Measurements from ENCODE around the gene SUGP1.

SUGP1 gene

DNA sequence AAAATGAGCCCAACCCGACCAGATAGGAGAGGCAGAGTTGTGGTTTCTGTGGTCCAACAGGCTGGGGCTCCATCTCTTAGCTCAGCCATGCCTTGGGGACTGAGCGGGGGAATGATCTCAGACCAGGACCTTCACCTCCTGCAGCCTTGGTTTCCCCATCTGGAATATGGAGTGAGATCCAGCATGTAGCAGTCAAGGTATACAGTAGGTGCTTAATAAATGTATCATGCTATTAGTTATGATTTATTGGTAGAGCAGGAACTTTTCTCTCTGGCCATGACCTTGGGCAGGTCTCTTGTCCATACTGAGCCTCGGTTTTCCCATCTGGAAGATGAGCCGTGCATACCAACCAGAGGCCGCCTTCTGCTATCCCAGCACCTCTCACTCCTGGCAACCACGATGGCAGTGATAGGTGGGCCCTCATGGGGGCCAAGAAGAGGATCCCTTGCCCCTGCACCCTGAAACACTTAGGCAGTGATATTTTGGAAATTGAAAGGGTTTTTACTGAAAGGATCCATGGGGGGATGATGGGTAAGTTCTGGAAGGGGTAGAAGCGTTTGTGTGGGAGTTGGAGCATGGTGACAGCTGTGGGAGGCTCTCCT is 56.3 kb downstream of the SUGP1 start:
- Histone ChIP-seq H2BK120ac (ENCODE audit: insufficient read depth, low read length, poor library complexity) (no peak overlapping the region), H3K27me3 (ENCODE audit: insufficient read depth, low read length) (peaks cover 29% of the 10 kb centered on the region), H2BK12ac (ENCODE audit: low read length) (no peak overlapping the region), H3K9ac (ENCODE audit: low read length) (no peak overlapping the region), H3K36me3 (ENCODE audit: control insufficient read depth in 1 of 2, insufficient read depth in 2 of 2, low read length in 2 of 2) (no peaks in the 10 kb centered on the region), H2AFZ (ENCODE audit: insufficient read depth, low read length, poor library complexity) (no peak overlapping the region), H3K9me3 (ENCODE audit: insufficient read depth, low read depth, low read length) (peaks cover 9% of the 10 kb centered on the region), H3K4me2 (ENCODE audit: low read length) (no peak overlapping the region), H3K4ac (ENCODE audit: low read depth, low read length) (no peak overlapping the region), H4K12ac (ENCODE audit: low read depth, low read length) (no peak overlapping the region), H2BK5ac (ENCODE audit: low read depth, low read length, poor library complexity) (no peak overlapping the region), H3K4me1 (ENCODE audit: control insufficient read depth in 1 of 2, insufficient read depth in 2 of 2, low read length in 2 of 2) (peaks cover 3 to 4% of the 10 kb centered on the region in 2 experiments), H2AK5ac (ENCODE audit: low read length) (no peak overlapping the region), H3K27ac (ENCODE audit: low read depth, low read length) (no peak overlapping the region), H4K8ac (ENCODE audit: low read depth, low read length) (no peak overlapping the region), H3K79me1 (ENCODE audit: low read length) (no peaks in the 10 kb centered on the region), H3K18ac (ENCODE audit: low read length) (no peak overlapping the region), H3K23ac (ENCODE audit: low read length) (no peak overlapping the region), H4K91ac (ENCODE audit: low read depth, low read length) (no peak overlapping the region), H3K14ac (ENCODE audit: low read length) (no peak overlapping the region), H3K79me2 (ENCODE audit: control insufficient read depth, insufficient read depth, low read length, poor library complexity) (no peaks in the 10 kb centered on the region), H3K4me3 (ENCODE audit: low read depth, low read length) (no peak overlapping the region)
- WGBS (ENCODE audit: extremely low coverage, insufficient coverage, insufficient read length) = 100% methylated on average over 1 of the region's 7 CpGs
- no peak for DNase-seq

- Histone ChIP-seq H3K27me3 (ENCODE audit: insufficient read depth, low read length) (peaks cover 29% of the 10 kb centered on the region), H3K79me2 (ENCODE audit: control insufficient read depth, insufficient read depth, low read length, poor library complexity) (no peaks in the 10 kb centered on the region), H3K4me1 (ENCODE audit: control insufficient read depth in 1 of 2, insufficient read depth in 2 of 2, low read length in 2 of 2) (peaks cover 3 to 4% of the 10 kb centered on the region in 2 experiments), H3K9me3 (ENCODE audit: insufficient read depth, low read depth, low read length) (peaks cover 9% of the 10 kb centered on the region), H3K14ac (ENCODE audit: low read length) (no peak overlapping the region), H3K4ac (ENCODE audit: low read depth, low read length) (no peak overlapping the region), H3K27ac (ENCODE audit: low read depth, low read length) (no peak overlapping the region), H3K18ac (ENCODE audit: low read length) (no peak overlapping the region), H3K4me2 (ENCODE audit: low read length) (no peak overlapping the region), H2AFZ (ENCODE audit: insufficient read depth, low read length, poor library complexity) (no peak overlapping the region), H3K79me1 (ENCODE audit: low read length) (no peaks in the 10 kb centered on the region), H3K23ac (ENCODE audit: low read length) (no peak overlapping the region), H3K9ac (ENCODE audit: low read length) (no peak overlapping the region), H4K12ac (ENCODE audit: low read depth, low read length) (no peak overlapping the region), H2BK120ac (ENCODE audit: insufficient read depth, low read length, poor library complexity) (no peak overlapping the region), H4K8ac (ENCODE audit: low read depth, low read length) (no peak overlapping the region), H2AK5ac (ENCODE audit: low read length) (no peak overlapping the region), H2BK5ac (ENCODE audit: low read depth, low read length, poor library complexity) (no peak overlapping the region), H3K36me3 (ENCODE audit: control insufficient read depth in 1 of 2, insufficient read depth in 2 of 2, low read length in 2 of 2) (no peaks in the 10 kb centered on the region), H3K4me3 (ENCODE audit: low read depth, low read length) (no peak overlapping the region), H2BK12ac (ENCODE audit: low read length) (no peak overlapping the region), H4K91ac (ENCODE audit: low read depth, low read length) (no peak overlapping the region)
- no peak for DNase-seq
- WGBS (ENCODE audit: extremely low coverage, insufficient coverage, insufficient read length) = no CpG with 5 or more reads among the region's 31 CpGs
These were observed 57.9 kb downstream of the SUGP1 start for GRCh38 chr19:19262190-19263057.

GRCh38 chr19:19261350-19262189 is 58.7 kb downstream of the SUGP1 start:
- no CpG with 5 or more reads among the region's 52 CpGs for WGBS (ENCODE audit: extremely low coverage, insufficient coverage, insufficient read length)
- no peak overlapping the region for H2BK5ac ChIP-seq (ENCODE audit: low read depth, low read length, poor library complexity)
- H3K79me1 ChIP-seq (ENCODE audit: low read length) = no peaks in the 10 kb centered on the region
- H3K9me3 ChIP-seq (ENCODE audit: insufficient read depth, low read depth, low read length) = peaks cover 9% of the 10 kb centered on the region
- H4K8ac ChIP-seq (ENCODE audit: low read depth, low read length) = no peak overlapping the region
- H3K4me2 ChIP-seq (ENCODE audit: low read length) = peak overlapping the region; percentile 53
- no peak overlapping the region for H3K23ac ChIP-seq (ENCODE audit: low read length)
- H3K36me3 ChIP-seq (ENCODE audit: control insufficient read depth in 1 of 2, insufficient read depth in 2 of 2, low read length in 2 of 2) = no peaks in the 10 kb centered on the region
- no peaks in the 10 kb centered on the region for H3K79me2 ChIP-seq (ENCODE audit: control insufficient read depth, insufficient read depth, low read length, poor library complexity)
- no peak overlapping the region for H2BK120ac ChIP-seq (ENCODE audit: insufficient read depth, low read length, poor library complexity)
- H3K9ac ChIP-seq (ENCODE audit: low read length) = no peak overlapping the region
- no peak overlapping the region for H3K27ac ChIP-seq (ENCODE audit: low read depth, low read length)
- H2BK12ac ChIP-seq (ENCODE audit: low read length) = no peak overlapping the region
- no peak overlapping the region for H3K18ac ChIP-seq (ENCODE audit: low read length)
- peaks cover 29% of the 10 kb centered on the region for H3K27me3 ChIP-seq (ENCODE audit: insufficient read depth, low read length)
- H4K12ac ChIP-seq (ENCODE audit: low read depth, low read length) = no peak overlapping the region
- H3K4me3 ChIP-seq (ENCODE audit: low read depth, low read length) = no peak overlapping the region
- no peak for DNase-seq
- H3K14ac ChIP-seq (ENCODE audit: low read length) = no peak overlapping the region
- no peak overlapping the region for H3K4ac ChIP-seq (ENCODE audit: low read depth, low read length)
- H4K91ac ChIP-seq (ENCODE audit: low read depth, low read length) = no peak overlapping the region
- peak overlapping the region; percentile 5 for H2AFZ ChIP-seq (ENCODE audit: insufficient read depth, low read length, poor library complexity)
- no peak overlapping the region for H2AK5ac ChIP-seq (ENCODE audit: low read length)
- H3K4me1 ChIP-seq (ENCODE audit: control insufficient read depth in 1 of 2, insufficient read depth in 2 of 2, low read length in 2 of 2) = peaks cover 3 to 4% of the 10 kb centered on the region in 2 experiments

- Histone ChIP-seq H3K36me3 (ENCODE audit: control insufficient read depth in 1 of 2, insufficient read depth in 2 of 2, low read length in 2 of 2) (no peaks in the 10 kb centered on the region), H3K4me1 (ENCODE audit: control insufficient read depth in 1 of 2, insufficient read depth in 2 of 2, low read length in 2 of 2) (peaks cover 3 to 4% of the 10 kb centered on the region in 2 experiments), H3K79me1 (ENCODE audit: low read length) (no peaks in the 10 kb centered on the region), H2AK5ac (ENCODE audit: low read length) (no peak overlapping the region), H3K27ac (ENCODE audit: low read depth, low read length) (no peak overlapping the region), H3K4ac (ENCODE audit: low read depth, low read length) (no peak overlapping the region), H3K14ac (ENCODE audit: low read length) (no peak overlapping the region), H3K4me3 (ENCODE audit: low read depth, low read length) (no peak overlapping the region), H2BK5ac (ENCODE audit: low read depth, low read length, poor library complexity) (no peak overlapping the region), H2BK12ac (ENCODE audit: low read length) (no peak overlapping the region), H3K18ac (ENCODE audit: low read length) (no peak overlapping the region), H4K8ac (ENCODE audit: low read depth, low read length) (no peak overlapping the region), H3K79me2 (ENCODE audit: control insufficient read depth, insufficient read depth, low read length, poor library complexity) (no peaks in the 10 kb centered on the region), H3K27me3 (ENCODE audit: insufficient read depth, low read length) (peaks cover 29% of the 10 kb centered on the region), H3K9me3 (ENCODE audit: insufficient read depth, low read depth, low read length) (peaks cover 9% of the 10 kb centered on the region), H3K23ac (ENCODE audit: low read length) (no peak overlapping the region), H2BK120ac (ENCODE audit: insufficient read depth, low read length, poor library complexity) (no peak overlapping the region), H4K12ac (ENCODE audit: low read depth, low read length) (no peak overlapping the region), H2AFZ (ENCODE audit: insufficient read depth, low read length, poor library complexity) (no peak overlapping the region), H4K91ac (ENCODE audit: low read depth, low read length) (no peak overlapping the region), H3K4me2 (ENCODE audit: low read length) (peak overlapping the region; percentile 53), H3K9ac (ENCODE audit: low read length) (no peak overlapping the region)
- no peak for DNase-seq
- no CpG with 5 or more reads among the region's 36 CpGs for WGBS (ENCODE audit: extremely low coverage, insufficient coverage, insufficient read length)
These were observed 59.7 kb downstream of the SUGP1 start for GRCh38 chr19:19260417-19261214.

Measured in trophoblast cell (in vitro differentiated cells and primary cell).